22Rv1 (cell line): ENCODE data around the gene KRTAP17-1.
"Not testable (repeated sequence)": the region's sequence is repeated elsewhere in the genome, so short reads cannot be mapped to it uniquely, and the experiment has no call there.

Experiments
- H3K27ac ChIP-seq: fragments of 450-650 bp; 2 replicates; pipeline ENCODE4 v1.5.1; 2017
- CTCF ChIP-seq: fragments of 450-650 bp; IDR thresholded peaks from 2 replicates; pipeline ENCODE4 v1.5.1; 2017; ENCODE audit warnings: mild to moderate bottlenecking
- ZFX ChIP-seq: fragments of 450-650 bp; IDR thresholded peaks from 2 replicates; pipeline ENCODE4 v1.6.1; 2017; ENCODE audit warnings: antibody characterized with exemption, borderline replicate concordance

Gene KRTAP17-1

GRCh38 chr17:41347869-41348760 is 32.6 kb upstream of the KRTAP17-1 start:
- H3K27ac ChIP-seq, result no peak overlapping the region
- TF ChIP-seq CTCF (no peak), ZFX (no peak)

- not testable (repeated sequence) for H3K27ac ChIP-seq
These were observed 30.9 kb upstream of the KRTAP17-1 start for GRCh38 chr17:41346421-41346820.

GRCh38 chr17:41345992-41346391 is 30.5 kb upstream of the KRTAP17-1 start:
- TF ChIP-seq CTCF, result no peak
- no peak for TF ChIP-seq ZFX

GRCh38 chr17:41343029-41343428 is 27.5 kb upstream of the KRTAP17-1 start:
- H3K27ac ChIP-seq, result no peak overlapping the region
- TF ChIP-seq ZFX (no peak), CTCF (no peak)

More at GRCh38 chr17:41345992-41346391, 30.5 kb upstream of the KRTAP17-1 start:
- H3K27ac ChIP-seq, result no peak overlapping the region

- TF ChIP-seq CTCF, result no peak
- TF ChIP-seq ZFX, result no peak
- no peak overlapping the region for H3K27ac ChIP-seq
These were observed 25.7 kb upstream of the KRTAP17-1 start for GRCh38 chr17:41340934-41341861.

- no peak overlapping the region for H3K27ac ChIP-seq
- TF ChIP-seq ZFX (no peak), CTCF (no peak)
These were observed 25.0 kb upstream of the KRTAP17-1 start for GRCh38 chr17:41340494-41340893.

- no peak for TF ChIP-seq ZFX
- no peak for TF ChIP-seq CTCF
- no peak overlapping the region for H3K27ac ChIP-seq
These were observed 24.2 kb upstream of the KRTAP17-1 start for GRCh38 chr17:41339571-41340172.
